ENCODE measurements around the gene PMM2. TPM values are rescaled to one million over a fixed set of nuclear protein-coding genes. Genes with fewer than 3 reads are reported as not detected.

The PMM2 gene
- total and polyA plus RNA-seq, 2 experiments from 2014 or later = 28.4 to 31.3 TPM

DNA sequence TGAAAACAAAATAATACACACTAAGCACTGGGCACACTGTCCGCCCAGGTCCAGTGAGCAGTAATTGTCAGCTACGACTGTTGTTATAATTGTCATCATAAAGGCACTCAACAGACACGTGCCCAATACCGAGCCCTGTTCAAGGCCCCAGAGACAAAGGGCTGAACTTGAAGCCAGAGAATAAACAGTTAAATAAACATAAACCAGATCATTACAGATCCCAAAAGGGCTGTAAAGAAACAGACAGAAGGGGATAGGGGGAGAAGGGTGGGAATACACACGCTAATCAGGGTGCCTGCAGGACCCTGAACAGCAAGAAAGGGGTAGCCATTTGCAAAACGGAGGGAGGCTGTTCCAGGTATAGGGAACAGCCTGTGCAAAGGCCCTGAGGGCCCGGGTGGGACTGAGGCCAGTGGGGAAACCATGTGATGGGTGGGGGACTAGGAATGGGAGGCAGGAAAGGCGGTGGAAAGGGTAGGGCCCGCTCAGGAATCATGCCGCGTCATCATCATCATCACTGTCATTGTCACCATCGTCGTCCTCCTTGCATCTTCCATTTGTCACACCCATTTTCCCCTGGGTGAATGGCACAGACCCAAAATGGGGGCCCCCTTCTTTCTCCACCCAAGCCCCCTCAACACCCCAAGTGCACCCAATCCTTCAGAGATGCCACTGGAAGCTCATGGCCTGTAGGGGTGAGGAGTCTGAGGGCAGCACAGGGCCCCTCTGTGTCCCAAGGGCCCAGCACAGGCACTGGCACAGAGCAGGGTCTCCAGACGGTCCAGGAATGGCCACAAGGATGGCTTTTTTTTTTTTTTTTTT is 64.9 kb downstream of the PMM2 start:
- WGBS (ENCODE audit: low lambda C conversion rate, missing lambda C conversion rate) = 87% methylated on average over 14 of the region's 14 CpGs
- Histone ChIP-seq H3K27ac (peak overlapping the region; percentile 93), H3K4me3 (no peak overlapping the region), H3K79me2 (peaks cover 91% of the 10 kb centered on the region), H2AFZ (no peak overlapping the region), H3K4me1 (ENCODE audit: insufficient read depth) (peaks cover 66% of the 10 kb centered on the region), H3K4me2 (no peak overlapping the region), H3K27me3 (no peaks in the 10 kb centered on the region), H3K9me3 (ENCODE audit: low read depth) (no peaks in the 10 kb centered on the region), H3K9me2 (replicated peaks; ENCODE audit: insufficient read depth) (no peaks in the 10 kb centered on the region), H3K36me3 (replicated peaks; ENCODE audit: insufficient read depth, low read depth) (no peaks in the 10 kb centered on the region), H4K20me1 (ENCODE audit: insufficient read depth, poor library complexity, severe bottlenecking) (peaks cover 47% of the 10 kb centered on the region)
- TF ChIP-seq EZH2phosphoT487 (IDR thresholded peaks at IDR 0.05; ENCODE audit: low read depth, severe bottlenecking, unreplicated experiment) = no peak
- TF ChIP-seq, protein P1, sequence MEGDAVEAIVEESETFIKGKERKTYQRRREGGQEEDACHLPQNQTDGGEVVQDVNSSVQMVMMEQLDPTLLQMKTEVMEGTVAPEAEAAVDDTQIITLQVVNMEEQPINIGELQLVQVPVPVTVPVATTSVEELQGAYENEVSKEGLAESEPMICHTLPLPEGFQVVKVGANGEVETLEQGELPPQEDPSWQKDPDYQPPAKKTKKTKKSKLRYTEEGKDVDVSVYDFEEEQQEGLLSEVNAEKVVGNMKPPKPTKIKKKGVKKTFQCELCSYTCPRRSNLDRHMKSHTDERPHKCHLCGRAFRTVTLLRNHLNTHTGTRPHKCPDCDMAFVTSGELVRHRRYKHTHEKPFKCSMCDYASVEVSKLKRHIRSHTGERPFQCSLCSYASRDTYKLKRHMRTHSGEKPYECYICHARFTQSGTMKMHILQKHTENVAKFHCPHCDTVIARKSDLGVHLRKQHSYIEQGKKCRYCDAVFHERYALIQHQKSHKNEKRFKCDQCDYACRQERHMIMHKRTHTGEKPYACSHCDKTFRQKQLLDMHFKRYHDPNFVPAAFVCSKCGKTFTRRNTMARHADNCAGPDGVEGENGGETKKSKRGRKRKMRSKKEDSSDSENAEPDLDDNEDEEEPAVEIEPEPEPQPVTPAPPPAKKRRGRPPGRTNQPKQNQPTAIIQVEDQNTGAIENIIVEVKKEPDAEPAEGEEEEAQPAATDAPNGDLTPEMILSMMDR (IDR thresholded peaks at IDR 0.05; ENCODE audit: poor library complexity) = no peak
- TF ChIP-seq EZH2 (IDR thresholded peaks at IDR 0.05; ENCODE audit: borderline replicate concordance) = no peak
- no peak for DNase-seq (ENCODE audit: low spot score)

DNA sequence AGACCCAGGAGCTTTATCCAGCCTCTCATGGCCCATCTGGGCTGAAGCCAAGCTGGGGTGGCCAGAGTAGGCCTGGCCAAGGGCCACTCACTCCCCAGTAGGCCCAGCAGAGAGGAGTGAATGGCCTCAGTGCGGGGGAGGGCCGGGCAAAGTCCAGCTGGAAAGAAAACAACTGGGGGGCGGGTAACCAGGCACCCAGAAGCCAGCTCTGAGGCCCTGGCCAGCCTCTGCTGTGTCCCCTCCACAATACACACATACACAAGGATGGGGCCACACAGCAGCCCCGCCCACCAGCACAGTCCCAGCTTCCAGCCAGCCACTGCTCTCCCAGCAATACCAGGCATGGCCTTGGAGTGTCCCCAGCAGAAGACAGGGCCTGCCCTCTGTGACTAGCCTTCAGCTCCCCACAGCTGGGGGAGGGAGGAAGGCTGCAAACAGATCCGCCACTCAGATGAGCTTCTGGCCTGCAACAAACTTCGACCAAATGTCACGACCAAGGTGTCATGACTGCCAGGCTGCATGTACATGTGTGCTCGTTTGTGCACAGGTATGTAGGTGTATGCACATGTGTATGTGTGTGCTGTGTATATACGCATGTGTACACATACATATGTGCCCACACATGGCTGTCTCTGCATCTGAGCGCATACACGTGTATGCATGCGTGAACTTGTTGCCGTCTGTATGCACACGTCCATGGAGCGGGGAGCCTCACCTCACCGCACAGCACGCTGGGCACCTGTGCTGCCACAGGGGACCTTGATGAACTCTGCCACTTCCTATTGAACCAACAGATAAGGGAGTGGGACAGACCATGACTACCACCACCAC is 66.2 kb downstream of the PMM2 start:
- H3K36me3 ChIP-seq (replicated peaks; ENCODE audit: insufficient read depth, low read depth) = no peaks in the 10 kb centered on the region
- WGBS (ENCODE audit: low lambda C conversion rate, missing lambda C conversion rate) = 68% methylated on average over 17 of the region's 17 CpGs
- no peak overlapping the region for H2AFZ ChIP-seq
- peak overlapping the region; percentile 96 for H3K27ac ChIP-seq
- TF ChIP-seq, protein P1 (IDR thresholded peaks at IDR 0.05; ENCODE audit: poor library complexity) = no peak
- TF ChIP-seq EZH2 (IDR thresholded peaks at IDR 0.05; ENCODE audit: borderline replicate concordance) (no peak), EZH2phosphoT487 (IDR thresholded peaks at IDR 0.05; ENCODE audit: low read depth, severe bottlenecking, unreplicated experiment) (no peak)
- H4K20me1 ChIP-seq (ENCODE audit: insufficient read depth, poor library complexity, severe bottlenecking) = peaks cover 47% of the 10 kb centered on the region
- H3K4me1 ChIP-seq (ENCODE audit: insufficient read depth) = peaks cover 66% of the 10 kb centered on the region
- H3K9me3 ChIP-seq (ENCODE audit: low read depth) = no peaks in the 10 kb centered on the region
- no peaks in the 10 kb centered on the region for H3K27me3 ChIP-seq
- no peak overlapping the region for H3K4me3 ChIP-seq
- H3K79me2 ChIP-seq = peaks cover 97% of the 10 kb centered on the region
- DNase-seq (ENCODE audit: low spot score) = peak; percentile 90
- peak overlapping the region; percentile 87 for H3K4me2 ChIP-seq
- no peaks in the 10 kb centered on the region for H3K9me2 ChIP-seq (replicated peaks; ENCODE audit: insufficient read depth)

DNA sequence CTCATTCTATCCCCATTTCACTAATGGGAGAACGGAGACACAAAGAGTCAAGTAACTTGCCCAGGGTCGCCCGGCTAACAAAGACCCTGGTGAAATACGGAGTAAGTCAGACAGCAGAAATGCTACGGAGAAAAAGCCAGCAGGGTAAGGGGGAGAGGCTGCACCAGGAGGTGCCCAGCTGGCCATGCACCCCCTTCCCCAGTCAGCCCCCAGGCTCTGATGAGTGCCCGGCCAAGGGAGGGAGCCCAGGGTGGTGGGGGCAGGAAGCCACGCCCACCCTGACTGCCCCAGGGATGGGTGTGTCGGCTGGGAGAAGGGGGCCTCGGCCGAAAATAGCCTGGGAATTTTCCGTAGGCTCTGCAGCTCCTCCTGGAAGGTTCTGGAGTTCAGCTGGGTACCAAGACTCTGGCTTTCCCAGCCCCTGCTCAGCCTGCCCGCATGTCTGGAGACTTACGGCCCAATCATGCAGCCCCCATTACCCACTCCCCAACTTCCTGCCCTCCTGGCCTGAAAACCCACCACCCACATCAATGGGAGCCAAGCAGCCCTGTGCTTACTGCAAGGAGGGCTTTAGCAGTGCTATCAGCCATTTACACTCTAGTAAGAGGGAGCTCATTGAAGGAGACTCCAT is 67.0 kb downstream of the PMM2 start:
- H3K9me3 ChIP-seq (ENCODE audit: low read depth) = no peaks in the 10 kb centered on the region
- DNase-seq (ENCODE audit: low spot score) = no peak
- H3K4me1 ChIP-seq (ENCODE audit: insufficient read depth) = peaks cover 67% of the 10 kb centered on the region
- H3K27me3 ChIP-seq = no peaks in the 10 kb centered on the region
- H3K79me2 ChIP-seq = peaks cover 89% of the 10 kb centered on the region
- peak overlapping the region; percentile 87 for H3K4me2 ChIP-seq
- H3K36me3 ChIP-seq (replicated peaks; ENCODE audit: insufficient read depth, low read depth) = no peaks in the 10 kb centered on the region
- H3K27ac ChIP-seq = peak overlapping the region; percentile 96
- TF ChIP-seq EZH2 (IDR thresholded peaks at IDR 0.05; ENCODE audit: borderline replicate concordance) = no peak
- TF ChIP-seq EZH2phosphoT487 (IDR thresholded peaks at IDR 0.05; ENCODE audit: low read depth, severe bottlenecking, unreplicated experiment) = no peak
- TF ChIP-seq, protein P1 (IDR thresholded peaks at IDR 0.05; ENCODE audit: poor library complexity) = no peak
- 58% methylated on average over 12 of the region's 13 CpGs for whole genome bisulfite sequencing (ENCODE audit: low lambda C conversion rate, missing lambda C conversion rate)
- H3K4me3 ChIP-seq = no peak overlapping the region
- peaks cover 47% of the 10 kb centered on the region for H4K20me1 ChIP-seq (ENCODE audit: insufficient read depth, poor library complexity, severe bottlenecking)
- H2AFZ ChIP-seq = no peak overlapping the region
- H3K9me2 ChIP-seq (replicated peaks; ENCODE audit: insufficient read depth) = no peaks in the 10 kb centered on the region

All from hepatocyte (in vitro differentiated cells).